Pancreas (tissue), 10 donors: ENCODE results near the gene AP4E1. TPM values are rescaled to one million over a fixed set of nuclear protein-coding genes. Genes with fewer than 3 reads are reported as not detected.
"Not testable (repeated sequence)": the region's sequence is repeated elsewhere in the genome, so short reads cannot be mapped to it uniquely, and the experiment has no call there.

Experiments
- ATAC-seq, 4 donors: fragments of 200-7000 bp; cut with Tn5 transposase; one replicate each; pipeline versions ENCODE4 v1.8.0 to v1.9.1; 2020; ENCODE audit warnings: mild to moderate bottlenecking in 4 of 4, moderate library complexity in 4 of 4
- DNase-seq, 6 donors: peaks; one replicate each; pipeline ENCODE4 v3.0.0-alpha.2; 2020
- FAIRE-seq: peaks from 2 replicates; lab custom pipeline; 2012; peaks lifted over from hg19 to GRCh38; lab: Jason Lieb, UNC
- H3K27ac ChIP-seq, 4 donors: fragments of 200-600 bp; sonication (generic); 1 replicate in 3 of 4; 2 replicates in 1 of 4; pipeline versions ENCODE4 v1.5.0 to v1.8.0; 2020
- H3K27me3 ChIP-seq, 4 donors: fragments of 200-600 bp; one replicate each; pipeline ENCODE4 v1.8.0; 2021
- H3K36me3 ChIP-seq, 3 donors: fragments of 200-600 bp; sonication (generic) in 1 of 3; one replicate each; pipeline versions ENCODE4 v1.5.0 to v1.8.0; 2020 to 2021
- H3K4me1 ChIP-seq, 3 donors: fragments of 200-600 bp; one replicate each; pipeline ENCODE4 v1.8.0; 2021
- H3K4me3 ChIP-seq, 4 donors: fragments of 200-600 bp; sonication (generic) in 2 of 4; one replicate each; pipeline versions ENCODE4 v1.5.0 to v1.8.0; 2020 to 2021
- H3K9me3 ChIP-seq, 4 donors: fragments of 200-600 bp; one replicate each; pipeline ENCODE4 v1.8.0; 2021
- CTCF ChIP-seq, 4 donors: fragments of 200-600 bp; sonication (generic) in 3 of 4; IDR thresholded peaks; one replicate each; pipeline versions ENCODE4 v1.5.0 to v1.8.0; 2021; ENCODE audit warnings: antibody characterized with exemption in 4 of 4
- WGBS, 2 donors: extraction: QIAGEN DNeasy Blood & Tissue Kit; methylation state at CpG; one replicate each; pipeline ENCODE4 v1.1.7; 2013; 5-methylcytosine and 5-hydroxymethylcytosine counted together
- intact Hi-C, 3 donors: fragments of 100-400 bp; cut with DNase I; formaldehyde crosslinking; loops; one replicate each; pipeline versions ENCODE4 v1.11.1 to v1.14.2; 2022
- polyA plus RNA-seq, 2 donors: library from polyadenylated mRNA; stranded (reverse); fragments of 200-250 nt; gene quantifications; one replicate each; pipeline ENCODE4 v1.2.3, GENCODE V29; 2013
- total RNA-seq, 6 donors: library from RNA; stranded (reverse); fragmentation: NEBNext Ultra II Directional in 4 of 6; extraction: Animal tissue kit (Norgen Biotek cat#: 25700) in 4 of 6; gene quantifications; one replicate each; pipeline versions ENCODE4 v1.2.1 to v1.2.4, GENCODE V29; 2021 to 2023
- donor health status: healthy with polysubstance abuse.
- donor health status: DM: no; HTN: no; CAD: no; lungs with moderate emphysema.
- donor health status: DM: no; HTN: no; CAD: no.
- donor health status: control.
- donor health status: control.
- donor health status: Bipolar disorder and iron deficiency.
- donor health status: DM: yes; HTN: yes; CAD: no.
- donor health status: DM: no; HTN: no; CAD: no.
- donor health status: DM: no; HTN: no; CAD: no.
- donor health status: DM: yes; HTN: yes; CAD: no.

Gene AP4E1
- total and polyA plus RNA-seq, 8 donors = 1.1 to 4.8 (median 2.4) TPM

- WGBS, 2 donors = 49 to 54% methylated on average over 4 of the region's 4 CpGs
- H3K4me3 ChIP-seq = no peak overlapping the region
- H3K36me3 ChIP-seq = peaks cover 0 to 3% (median 0%) of the 10 kb centered on the region in 3 donors
- no peak overlapping the region for H3K27ac ChIP-seq
- H3K4me1 ChIP-seq = no peaks in the 10 kb centered on the region
- DNase-seq (no peak), ATAC-seq (no peak), FAIRE-seq (no peak)
- H3K27me3 ChIP-seq = no peaks in the 10 kb centered on the region
- intact Hi-C loops = no loop called here
- no peaks in the 10 kb centered on the region for H3K9me3 ChIP-seq
- TF ChIP-seq CTCF (IDR thresholded peaks at IDR 0.05) = no peak
Observed at GRCh38 chr15:50916400-50916799, 7.9 kb downstream of the AP4E1 start.

GRCh38 chr15:50919359-50919758 lies 10.9 kb downstream of the AP4E1 start:
- H3K36me3 ChIP-seq, H3K27me3 ChIP-seq, ATAC-seq, H3K4me1 ChIP-seq, H3K27ac ChIP-seq, FAIRE-seq, H3K4me3 ChIP-seq, intact Hi-C loops, DNase-seq, H3K9me3 ChIP-seq: not testable (repeated sequence)
- WGBS, 2 donors = 98 to 99% methylated on average over 4 of the region's 4 CpGs

- Histone ChIP-seq H3K27ac (no peak overlapping the region), H3K9me3 (no peaks in the 10 kb centered on the region), H3K4me3 (no peak overlapping the region), H3K27me3 (no peaks in the 10 kb centered on the region), H3K36me3 (peaks cover 0 to 28% (median 0%) of the 10 kb centered on the region in 3 donors), H3K4me1 (no peaks in the 10 kb centered on the region)
- intact Hi-C loops = no loop called here
- ATAC-seq (no peak), FAIRE-seq (no peak), DNase-seq (no peak)
- 100% methylated on average over 1 of the region's 1 CpG for WGBS, 2 donors
- no peak for TF ChIP-seq CTCF (IDR thresholded peaks at IDR 0.05)
Observed at GRCh38 chr15:50925281-50925680, 16.8 kb downstream of the AP4E1 start.

GRCh38 chr15:50929062-50929461 lies 20.6 kb downstream of the AP4E1 start:
- no peaks in the 10 kb centered on the region for H3K9me3 ChIP-seq
- DNase-seq = no peak
- peaks cover 0 to 39% (median 0%) of the 10 kb centered on the region in 3 donors for H3K36me3 ChIP-seq
- ATAC-seq = no peak
- 92 to 100% methylated on average over 1 of the region's 1 CpG for WGBS, 2 donors
- TF ChIP-seq CTCF (IDR thresholded peaks at IDR 0.05) = no peak
- H3K4me1 ChIP-seq = no peaks in the 10 kb centered on the region
- H3K4me3 ChIP-seq = no peak overlapping the region
- no peaks in the 10 kb centered on the region for H3K27me3 ChIP-seq
- intact Hi-C loops = no loop called here
- H3K27ac ChIP-seq = no peak overlapping the region
- peak; percentile 26 for FAIRE-seq

- Histone ChIP-seq H3K27ac (no peak overlapping the region), H3K36me3 (peaks cover 0 to 29% (median 0%) of the 10 kb centered on the region in 3 donors), H3K4me1 (no peaks in the 10 kb centered on the region), H3K9me3 (no peaks in the 10 kb centered on the region), H3K4me3 (no peak overlapping the region), H3K27me3 (no peaks in the 10 kb centered on the region)
- intact Hi-C loops = no loop called here
- TF ChIP-seq CTCF (IDR thresholded peaks at IDR 0.05) = no peak
- FAIRE-seq (no peak), DNase-seq (no peak), ATAC-seq (no peak)
- 97 to 100% methylated on average over 1 of the region's 1 CpG for WGBS, 2 donors
Observed at GRCh38 chr15:50930792-50931191, 22.3 kb downstream of the AP4E1 start.
